Measurements from ENCODE around the gene MAPKAP1. TPM values are rescaled to one million over a fixed set of nuclear protein-coding genes. Genes with fewer than 3 reads are reported as not detected.

The MAPKAP1 gene
- total and polyA plus RNA-seq, 9 of the 15 experiments (the other 6 are each of a cell fraction or from before 2014, with no cell fraction given): 2.6 to 82.1 (median 61.1) TPM

GRCh38 chr9:125470767-125471580 lies 236.0 kb downstream of the MAPKAP1 start (continued):
- TF ChIP-seq ERF (CRISPR knock-in tag; IDR thresholded peaks at IDR 0.05): no peak
- no peak for TF ChIP-seq ATF2 (CRISPR knock-in tag; IDR thresholded peaks at IDR 0.05)
- TF ChIP-seq NCOR1 (IDR thresholded peaks at IDR 0.05): no peak
- TF ChIP-seq GMEB1 (CRISPR knock-in tag; IDR thresholded peaks at IDR 0.05): no peak
- no peak for TF ChIP-seq ZBTB49 (CRISPR knock-in tag; IDR thresholded peaks at IDR 0.05; ENCODE audit: borderline replicate concordance)
- TF ChIP-seq EWSR1 (IDR thresholded peaks at IDR 0.05; ENCODE audit: borderline replicate concordance, low read depth, partially characterized antibody): no peak
- TF ChIP-seq ATF3 (IDR thresholded peaks at IDR 0.05): no peak
- no peak for TF ChIP-seq ATF3 (CRISPR knock-in tag; conservative IDR thresholded peaks at IDR 0.05)
- TF ChIP-seq PHTF2 (CRISPR knock-in tag; IDR thresholded peaks at IDR 0.05): no peak
- TF ChIP-seq ZBTB2 (IDR thresholded peaks at IDR 0.05): no peak

Data from K562 (cell line).